Thoracic aorta (tissue), 2 donors: ENCODE measurements around the gene PGLYRP3. TPM values are rescaled to one million over a fixed set of nuclear protein-coding genes. Genes with fewer than 3 reads are reported as not detected.
A peak's percentile ranks its signal among the peaks of the same experiment; 100 is the strongest.

ENCODE experiments used
- ATAC-seq: fragments of 150-250 bp; one replicate; pipeline ENCODE4 v1.8.0; 2017; ENCODE audit warnings: low read depth; ENCODE audit not compliant: insufficient number of reproducible peaks, low FRiP score
- DNase-seq: peaks from one replicate; pipeline ENCODE4 v3.0.0-alpha.2; 2020; ENCODE audit warnings: low spot score
- H3K27ac ChIP-seq, 2 donors: fragments of 200-600 bp; sonication (generic); 1 replicate in 1 of 2; 2 replicates in 1 of 2; pipeline ENCODE4 v1.5.1; 2016; ENCODE audit warnings: mild to moderate bottlenecking in 2 of 2, moderate library complexity in 2 of 2
- H3K27me3 ChIP-seq: fragments of 200-600 bp; sonication (generic); replicated peaks from 2 replicates; pipeline ENCODE4 v1.6.0; 2016; ENCODE audit warnings: mild to moderate bottlenecking; ENCODE audit not compliant: insufficient read depth
- H3K36me3 ChIP-seq: fragments of 200-600 bp; sonication (generic); one replicate; pipeline ENCODE4 v1.5.1; 2016
- H3K4me1 ChIP-seq, 2 donors: fragments of 200-600 bp; sonication (generic); 1 replicate in 1 of 2; 2 replicates in 1 of 2; pipeline versions ENCODE4 v1.5.1 to v1.6.0; 2016; ENCODE audit warnings: low read depth in 2 of 2, mild to moderate bottlenecking in 1 of 2; ENCODE audit not compliant: control insufficient read depth in 1 of 2
- H3K4me3 ChIP-seq: fragments of 200-600 bp; sonication (generic); 2 replicates; pipeline ENCODE4 v1.5.1; 2016; ENCODE audit warnings: mild to moderate bottlenecking
- H3K9me3 ChIP-seq: fragments of 200-600 bp; sonication (generic); 2 replicates; pipeline ENCODE4 v1.5.1; 2016
- CTCF ChIP-seq: fragments of 200-600 bp; sonication (generic); IDR thresholded peaks from one replicate; pipeline ENCODE4 v1.5.1; 2019; ENCODE audit warnings: antibody characterized with exemption
- total RNA-seq, 2 donors: library from RNA; depleted of rRNA; stranded (reverse); fragments of >200 nt; gene quantifications; one replicate each; pipeline versions ENCODE4 v1.1.0 to v1.2.3, GENCODE V29; 2016

The PGLYRP3 gene
- total RNA-seq, 2 donors from 2014 or later: not detected

GRCh38 chr1:153292740-153293479 is 19.8 kb downstream of the PGLYRP3 start:
- no peaks in the 10 kb centered on the region for H3K9me3 ChIP-seq
- H3K4me3 ChIP-seq: no peak overlapping the region
- no peak overlapping the region for H3K27ac ChIP-seq
- ATAC-seq (no peak), DNase-seq (no peak)
- no peaks in the 10 kb centered on the region for H3K36me3 ChIP-seq
- no peaks in the 10 kb centered on the region for H3K4me1 ChIP-seq
- no peaks in the 10 kb centered on the region for H3K27me3 ChIP-seq
- no peak for TF ChIP-seq CTCF

GRCh38 chr1:153292185-153292584 is 20.6 kb downstream of the PGLYRP3 start:
- DNase-seq (no peak), ATAC-seq (no peak)
- Histone ChIP-seq H3K27me3 (no peaks in the 10 kb centered on the region), H3K9me3 (no peaks in the 10 kb centered on the region), H3K36me3 (no peaks in the 10 kb centered on the region), H3K27ac (no peak overlapping the region), H3K4me1 (no peaks in the 10 kb centered on the region), H3K4me3 (no peak overlapping the region)
- no peak for TF ChIP-seq CTCF

- no peak overlapping the region for H3K27ac ChIP-seq
- no peak for DNase-seq
- H3K9me3 ChIP-seq: no peaks in the 10 kb centered on the region
- H3K4me1 ChIP-seq: no peaks in the 10 kb centered on the region
- H3K4me3 ChIP-seq: no peak overlapping the region
- TF ChIP-seq CTCF: no peak
- no peaks in the 10 kb centered on the region for H3K36me3 ChIP-seq
- H3K27me3 ChIP-seq: no peaks in the 10 kb centered on the region
- no peak for ATAC-seq
These were observed 21.2 kb downstream of the PGLYRP3 start for GRCh38 chr1:153291514-153291913.

- ATAC-seq (no peak), DNase-seq (no peak)
- no peak for TF ChIP-seq CTCF
- H3K4me1 ChIP-seq: no peaks in the 10 kb centered on the region
- H3K27ac ChIP-seq: no peak overlapping the region
- no peaks in the 10 kb centered on the region for H3K9me3 ChIP-seq
- H3K4me3 ChIP-seq: no peak overlapping the region
- no peaks in the 10 kb centered on the region for H3K27me3 ChIP-seq
- no peaks in the 10 kb centered on the region for H3K36me3 ChIP-seq
These were observed 24.0 kb downstream of the PGLYRP3 start for GRCh38 chr1:153288634-153289275.

- TF ChIP-seq CTCF: peak; percentile 30
These were observed 34.9 kb downstream of the PGLYRP3 start for GRCh38 chr1:153277852-153278251.

More at GRCh38 chr1:153277852-153278251, 34.9 kb downstream of the PGLYRP3 start:
- Histone ChIP-seq H3K4me3 (no peak overlapping the region), H3K27me3 (no peaks in the 10 kb centered on the region), H3K27ac (no peak overlapping the region), H3K9me3 (no peaks in the 10 kb centered on the region), H3K36me3 (no peaks in the 10 kb centered on the region), H3K4me1 (no peaks in the 10 kb centered on the region)
- DNase-seq (no peak), ATAC-seq (no peak)
